Ascending aorta (tissue), 2 donors: ENCODE measurements around the gene KIAA1671. TPM values are rescaled to one million over a fixed set of nuclear protein-coding genes. Genes with fewer than 3 reads are reported as not detected.

Experiments
- DNase-seq, 2 donors: peaks; one replicate each; pipeline ENCODE4 v3.0.0-alpha.2; 2019; ENCODE audit warnings: low spot score in 2 of 2
- H3K27ac ChIP-seq, 2 donors: fragments of 200-600 bp; sonication (generic); one replicate each; pipeline ENCODE4 v1.5.1; 2016 to 2017; ENCODE audit warnings: mild to moderate bottlenecking in 1 of 2
- H3K27me3 ChIP-seq: fragments of 200-600 bp; sonication (generic); one replicate; pipeline ENCODE4 v1.5.1; 2017
- H3K36me3 ChIP-seq, 2 donors: fragments of 200-600 bp; sonication (generic); one replicate each; pipeline ENCODE4 v1.5.1; 2016
- H3K4me1 ChIP-seq, 2 donors: fragments of 200-600 bp; sonication (generic); one replicate each; pipeline ENCODE4 v1.5.1; 2016 to 2017; ENCODE audit warnings: mild to moderate bottlenecking in 1 of 2
- H3K4me3 ChIP-seq, 2 donors: fragments of 200-600 bp; sonication (generic); one replicate each; pipeline ENCODE4 v1.5.1; 2016 to 2017; ENCODE audit warnings: mild to moderate bottlenecking in 1 of 2
- H3K9me3 ChIP-seq, 2 donors: fragments of 200-600 bp; sonication (generic); one replicate each; pipeline ENCODE4 v1.5.1; 2016
- CTCF ChIP-seq, 3 experiments: fragments of 200-600 bp in 2 of 3; fragments of 450-650 bp in 1 of 3; sonication (generic) in 2 of 3; IDR thresholded peaks; one replicate each; pipeline ENCODE4 v1.5.1; 2016 to 2019; ENCODE audit warnings: antibody characterized with exemption in 3 of 3, mild to moderate bottlenecking in 1 of 3, moderate library complexity in 1 of 3
- intact Hi-C: fragments of 100-400 bp; cut with DNase I; formaldehyde crosslinking; loops from one replicate; pipeline ENCODE4 v1.15.1; 2023
- total RNA-seq: library from RNA; depleted of rRNA; stranded (reverse); fragments of >200 nt; gene quantifications from one replicate; pipeline ENCODE4 v1.1.0, GENCODE V29; 2016

Gene KIAA1671
- total RNA-seq, 1 donor from 2014 or later = 79.0 TPM

DNA sequence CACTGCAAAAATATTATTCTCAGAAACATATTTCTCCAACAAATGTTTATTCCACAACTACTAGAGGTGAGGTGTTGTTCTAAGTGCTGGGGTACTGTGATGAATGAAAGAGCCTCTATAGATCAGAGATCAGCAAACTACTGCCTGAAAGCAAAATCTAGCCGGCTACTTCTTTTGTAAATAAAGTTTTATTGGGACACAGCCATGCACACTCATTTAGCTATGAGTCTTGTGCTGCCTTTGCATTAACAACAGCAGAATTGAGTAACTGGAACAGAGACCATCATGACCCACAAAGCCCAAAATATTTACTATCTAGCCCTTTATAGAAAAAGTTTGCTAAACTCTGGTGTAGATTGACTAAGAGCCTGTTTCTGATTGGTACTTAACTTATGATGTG, 210.0 kb downstream of the KIAA1671 start:
- no peak overlapping the region for H3K27ac ChIP-seq
- DNase-seq = no peak
- H3K36me3 ChIP-seq = peaks cover 0 to 6% of the 10 kb centered on the region in 2 donors
- no peaks in the 10 kb centered on the region for H3K9me3 ChIP-seq
- H3K27me3 ChIP-seq = no peaks in the 10 kb centered on the region
- intact Hi-C loops = no loop called here
- peaks cover 2 to 17% of the 10 kb centered on the region in 2 donors for H3K4me1 ChIP-seq
- TF ChIP-seq CTCF (IDR thresholded peaks at IDR 0.05) = no peak
- no peak overlapping the region for H3K4me3 ChIP-seq

DNA sequence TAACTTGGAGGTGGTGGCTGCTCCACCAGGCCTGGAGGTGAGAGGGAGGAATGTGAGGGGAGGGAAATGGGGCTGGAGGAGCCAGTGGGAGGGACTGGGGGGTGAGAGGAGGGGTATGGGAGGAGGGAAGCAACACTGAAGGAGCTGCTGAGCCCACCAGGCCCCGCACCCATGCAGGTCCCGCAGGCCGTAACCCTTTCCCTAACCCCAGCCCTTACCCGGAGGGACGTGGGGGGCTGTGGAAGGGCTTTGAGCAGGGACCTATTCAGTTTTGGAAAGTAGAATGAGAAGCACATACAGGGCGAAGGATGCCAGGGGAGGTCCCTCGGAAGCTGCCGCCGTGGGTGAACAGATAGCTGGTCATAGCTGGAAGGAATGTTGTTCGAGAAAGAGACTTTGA, 213.3 kb downstream of the KIAA1671 start:
- TF ChIP-seq CTCF (IDR thresholded peaks at IDR 0.05) = no peak
- H3K4me1 ChIP-seq = peaks cover 2 to 14% of the 10 kb centered on the region in 2 donors
- H3K27ac ChIP-seq = peak overlapping the region in 1 of 2 donors; percentile 23
- intact Hi-C loops = no loop called here
- peaks cover 3 to 13% of the 10 kb centered on the region in 2 donors for H3K36me3 ChIP-seq
- H3K9me3 ChIP-seq = no peaks in the 10 kb centered on the region
- H3K27me3 ChIP-seq = no peaks in the 10 kb centered on the region
- DNase-seq = no peak
- H3K4me3 ChIP-seq = no peak overlapping the region

DNA sequence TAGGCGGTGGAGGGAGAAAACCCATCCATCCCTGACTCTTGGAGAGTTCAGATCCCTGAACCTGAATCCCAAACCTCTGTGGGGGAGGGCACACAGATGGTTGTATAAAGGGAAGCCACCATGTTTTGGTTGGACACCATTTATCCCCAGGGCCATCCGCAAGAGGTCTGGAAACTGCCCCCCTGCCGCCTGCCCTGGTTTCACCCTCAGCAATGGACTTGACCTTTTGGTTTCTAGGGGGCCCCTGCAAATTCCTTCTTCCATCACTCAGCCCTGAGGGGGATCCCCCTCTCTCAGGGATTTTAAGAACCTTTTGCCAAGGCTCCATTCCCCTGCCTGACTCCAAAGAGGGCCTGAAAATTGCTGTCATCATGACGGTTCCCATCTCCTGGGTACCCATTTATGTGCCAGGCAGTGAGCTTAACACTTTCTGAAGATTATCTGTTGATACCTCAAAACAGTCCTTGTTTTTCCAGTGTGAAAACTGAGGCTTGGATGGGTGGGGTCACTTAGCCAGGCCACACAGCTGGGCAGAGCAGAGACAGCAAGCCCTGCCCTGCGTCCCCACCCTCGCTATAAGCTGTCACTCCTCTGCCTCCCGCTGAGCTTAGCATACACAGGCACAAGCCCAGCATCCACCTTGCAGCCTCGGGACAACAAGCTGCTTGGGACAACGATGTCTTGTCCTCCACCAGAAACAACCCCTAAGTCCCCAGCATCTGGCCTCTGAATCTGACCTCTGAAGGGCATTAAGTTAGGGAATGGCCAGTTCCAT, 213.9 kb downstream of the KIAA1671 start:
- intact Hi-C loops = no loop called here
- no peak for DNase-seq
- no peak for TF ChIP-seq CTCF (IDR thresholded peaks at IDR 0.05)

DNA sequence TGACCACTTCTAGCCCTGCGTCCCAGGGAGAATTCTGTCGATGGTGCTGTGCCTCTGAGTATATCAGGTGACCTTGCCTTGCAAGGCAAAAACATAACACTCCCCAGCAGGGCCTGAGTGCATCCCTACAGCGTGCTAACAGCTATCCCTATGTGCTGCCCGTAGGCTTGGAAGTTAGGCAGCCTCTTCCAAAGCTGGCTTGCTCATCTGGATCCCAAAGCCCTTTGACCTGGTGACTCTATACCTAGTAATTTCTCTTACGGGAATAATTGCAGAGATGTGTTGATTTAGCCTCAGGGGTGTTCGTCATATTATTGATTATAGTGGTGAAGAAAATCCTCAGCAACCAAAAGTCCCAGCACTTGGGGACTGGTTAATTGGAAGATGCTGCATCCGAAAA, 214.6 kb downstream of the KIAA1671 start:
- Histone ChIP-seq H3K27me3 (no peaks in the 10 kb centered on the region), H3K4me1 (peaks cover 2 to 14% of the 10 kb centered on the region in 2 donors), H3K4me3 (no peak overlapping the region), H3K27ac (no peak overlapping the region), H3K36me3 (peaks cover 15 to 16% of the 10 kb centered on the region in 2 donors), H3K9me3 (no peaks in the 10 kb centered on the region)
- no peak for TF ChIP-seq CTCF (IDR thresholded peaks at IDR 0.05)
- DNase-seq = no peak
- intact Hi-C loops = no loop called here

More for the DNA sequence above, 213.9 kb downstream of the KIAA1671 start:
- H3K27me3 ChIP-seq = no peaks in the 10 kb centered on the region
- H3K36me3 ChIP-seq = peaks cover 10 to 16% of the 10 kb centered on the region in 2 donors
- no peaks in the 10 kb centered on the region for H3K9me3 ChIP-seq
- no peak overlapping the region for H3K4me3 ChIP-seq
- no peak overlapping the region for H3K27ac ChIP-seq
- peaks cover 2 to 14% of the 10 kb centered on the region in 2 donors for H3K4me1 ChIP-seq

- intact Hi-C loops = no loop called here
- Histone ChIP-seq H3K4me3 (no peak overlapping the region), H3K27ac (peak overlapping the region in 1 of 2 donors; percentile 5), H3K4me1 (peaks cover 2 to 14% of the 10 kb centered on the region in 2 donors), H3K9me3 (no peaks in the 10 kb centered on the region), H3K27me3 (no peaks in the 10 kb centered on the region), H3K36me3 (peaks cover 18 to 25% of the 10 kb centered on the region in 2 donors)
- no peak for TF ChIP-seq CTCF (IDR thresholded peaks at IDR 0.05)
- DNase-seq = no peak
These were observed 215.5 kb downstream of the KIAA1671 start for GRCh38 chr22:25167834-25168601.
